ENCODE measurements around the gene HIF3A. TPM values are rescaled to one million over a fixed set of nuclear protein-coding genes. Genes with fewer than 3 reads are reported as not detected.

The HIF3A gene
- total RNA-seq, 1 donor from 2014 or later: 0.42 TPM

DNA sequence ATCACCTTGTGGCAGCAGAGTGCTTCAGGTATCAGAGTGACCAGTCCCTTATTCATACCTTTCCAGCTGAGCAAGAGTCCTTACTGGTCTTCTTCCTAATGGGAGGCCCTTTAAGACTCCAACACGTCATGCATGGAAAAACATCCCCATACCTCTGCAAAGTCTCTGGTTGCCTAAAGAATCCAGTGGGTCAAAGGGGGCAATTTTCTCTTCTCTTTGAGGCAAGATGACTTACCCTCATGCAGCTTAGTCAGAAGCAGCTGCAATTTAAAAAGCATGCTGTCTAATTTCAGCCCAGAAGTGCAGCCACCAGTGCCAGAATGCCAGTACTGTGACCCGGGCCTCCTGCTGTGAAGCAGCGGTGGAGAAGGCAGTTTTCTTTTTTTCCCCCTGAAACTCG, 68.7 kb downstream of the HIF3A start:
- Histone ChIP-seq H3K36me3 (ENCODE audit: control insufficient read depth, insufficient read depth, low read length) (no peaks in the 10 kb centered on the region), H3K4me3 (ENCODE audit: low read depth, low read length) (no peak overlapping the region), H3K27me3 (ENCODE audit: control insufficient read depth, insufficient read depth, low read length) (no peaks in the 10 kb centered on the region)
- TF ChIP-seq, protein P1, sequence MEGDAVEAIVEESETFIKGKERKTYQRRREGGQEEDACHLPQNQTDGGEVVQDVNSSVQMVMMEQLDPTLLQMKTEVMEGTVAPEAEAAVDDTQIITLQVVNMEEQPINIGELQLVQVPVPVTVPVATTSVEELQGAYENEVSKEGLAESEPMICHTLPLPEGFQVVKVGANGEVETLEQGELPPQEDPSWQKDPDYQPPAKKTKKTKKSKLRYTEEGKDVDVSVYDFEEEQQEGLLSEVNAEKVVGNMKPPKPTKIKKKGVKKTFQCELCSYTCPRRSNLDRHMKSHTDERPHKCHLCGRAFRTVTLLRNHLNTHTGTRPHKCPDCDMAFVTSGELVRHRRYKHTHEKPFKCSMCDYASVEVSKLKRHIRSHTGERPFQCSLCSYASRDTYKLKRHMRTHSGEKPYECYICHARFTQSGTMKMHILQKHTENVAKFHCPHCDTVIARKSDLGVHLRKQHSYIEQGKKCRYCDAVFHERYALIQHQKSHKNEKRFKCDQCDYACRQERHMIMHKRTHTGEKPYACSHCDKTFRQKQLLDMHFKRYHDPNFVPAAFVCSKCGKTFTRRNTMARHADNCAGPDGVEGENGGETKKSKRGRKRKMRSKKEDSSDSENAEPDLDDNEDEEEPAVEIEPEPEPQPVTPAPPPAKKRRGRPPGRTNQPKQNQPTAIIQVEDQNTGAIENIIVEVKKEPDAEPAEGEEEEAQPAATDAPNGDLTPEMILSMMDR (IDR thresholded peaks at IDR 0.05; ENCODE audit: insufficient read depth, low read length, poor library complexity, severe bottlenecking): no peak
- no peak for DNase-seq (ENCODE audit: low read depth)

DNA sequence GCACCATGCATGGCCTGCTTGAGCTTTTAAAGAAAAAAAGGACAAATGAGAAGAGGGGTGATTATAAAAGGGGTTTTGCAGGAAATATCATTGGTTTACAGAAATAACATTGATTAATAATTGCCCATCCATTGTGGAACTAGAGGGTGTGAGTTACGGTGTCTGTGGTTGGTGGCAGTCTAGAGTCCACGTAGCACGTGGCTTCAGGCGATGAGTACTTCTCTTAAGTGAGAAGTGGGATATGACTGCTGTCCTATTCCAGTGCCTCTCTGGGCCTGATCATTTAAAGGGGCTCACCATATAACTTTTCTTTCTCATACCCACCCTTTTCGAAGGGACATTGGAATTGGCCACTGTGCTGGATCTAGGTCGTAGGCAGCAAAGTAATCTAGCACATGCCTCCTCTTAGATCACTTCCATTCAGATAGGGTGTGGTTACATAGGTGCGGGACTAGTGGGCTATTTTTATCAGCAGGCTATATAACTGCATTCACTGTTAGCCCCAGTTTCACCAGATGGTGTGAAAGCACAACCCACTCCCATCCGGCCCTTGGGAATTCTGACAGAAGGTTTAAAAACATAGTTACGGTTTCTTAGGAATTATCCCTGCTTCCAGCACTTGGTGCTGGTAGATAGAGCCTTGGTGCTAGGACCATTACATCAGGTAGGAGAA, 69.9 kb downstream of the HIF3A start:
- DNase-seq (ENCODE audit: low read depth): no peak
- Histone ChIP-seq H3K4me3 (ENCODE audit: low read depth, low read length) (no peak overlapping the region), H3K27me3 (ENCODE audit: control insufficient read depth, insufficient read depth, low read length) (no peaks in the 10 kb centered on the region), H3K36me3 (ENCODE audit: control insufficient read depth, insufficient read depth, low read length) (no peaks in the 10 kb centered on the region)
- TF ChIP-seq, protein P1 (IDR thresholded peaks at IDR 0.05; ENCODE audit: insufficient read depth, low read length, poor library complexity, severe bottlenecking): no peak

DNA sequence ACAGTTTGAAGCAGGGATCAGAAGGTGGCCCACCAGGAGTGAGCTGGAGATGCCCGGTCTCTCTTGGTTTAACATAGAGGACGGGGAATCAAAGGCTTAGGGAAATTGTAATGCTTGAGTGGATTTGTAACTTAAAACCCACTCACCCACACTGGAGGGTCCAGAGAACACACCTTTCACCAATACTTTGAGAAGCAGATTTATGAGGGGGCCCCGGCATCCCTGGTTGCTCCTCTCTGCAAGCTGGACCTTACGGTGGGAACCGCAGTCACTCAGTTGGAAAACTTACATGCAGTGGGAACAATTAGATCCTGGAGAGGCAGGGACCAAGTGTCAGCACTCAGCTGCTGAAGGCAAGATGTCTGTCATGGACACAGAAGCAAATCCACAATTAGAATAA, 70.6 kb downstream of the HIF3A start:
- no peak overlapping the region for H3K4me3 ChIP-seq (ENCODE audit: low read depth, low read length)
- H3K36me3 ChIP-seq (ENCODE audit: control insufficient read depth, insufficient read depth, low read length): no peaks in the 10 kb centered on the region
- DNase-seq (ENCODE audit: low read depth): no peak
- TF ChIP-seq, protein P1 (IDR thresholded peaks at IDR 0.05; ENCODE audit: insufficient read depth, low read length, poor library complexity, severe bottlenecking): no peak
- no peaks in the 10 kb centered on the region for H3K27me3 ChIP-seq (ENCODE audit: control insufficient read depth, insufficient read depth, low read length)

DNA sequence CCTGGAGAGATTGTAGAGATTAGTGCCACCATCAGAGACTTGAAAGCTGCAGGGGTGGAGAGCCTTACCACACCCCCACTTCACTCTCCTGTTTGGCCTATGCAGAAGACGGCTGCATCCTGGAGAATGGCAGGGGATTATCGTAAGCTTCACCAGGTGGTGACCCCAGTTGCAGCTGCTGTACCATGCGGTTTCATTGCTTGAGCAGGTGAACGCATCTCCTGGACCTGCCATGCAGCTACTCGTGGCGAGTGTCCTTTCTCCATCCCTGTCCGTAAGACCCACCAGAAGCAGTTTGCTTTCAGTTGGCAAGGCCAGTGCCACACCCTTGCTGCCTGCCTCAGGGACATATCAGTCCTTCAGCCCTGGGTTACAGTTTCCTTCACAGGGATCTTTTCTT, 71.3 kb downstream of the HIF3A start:
- TF ChIP-seq, protein P1 (IDR thresholded peaks at IDR 0.05; ENCODE audit: insufficient read depth, low read length, poor library complexity, severe bottlenecking): no peak
- Histone ChIP-seq H3K4me3 (ENCODE audit: low read depth, low read length) (no peak overlapping the region), H3K27me3 (ENCODE audit: control insufficient read depth, insufficient read depth, low read length) (no peaks in the 10 kb centered on the region), H3K36me3 (ENCODE audit: control insufficient read depth, insufficient read depth, low read length) (no peaks in the 10 kb centered on the region)
- no peak for DNase-seq (ENCODE audit: low read depth)

DNA sequence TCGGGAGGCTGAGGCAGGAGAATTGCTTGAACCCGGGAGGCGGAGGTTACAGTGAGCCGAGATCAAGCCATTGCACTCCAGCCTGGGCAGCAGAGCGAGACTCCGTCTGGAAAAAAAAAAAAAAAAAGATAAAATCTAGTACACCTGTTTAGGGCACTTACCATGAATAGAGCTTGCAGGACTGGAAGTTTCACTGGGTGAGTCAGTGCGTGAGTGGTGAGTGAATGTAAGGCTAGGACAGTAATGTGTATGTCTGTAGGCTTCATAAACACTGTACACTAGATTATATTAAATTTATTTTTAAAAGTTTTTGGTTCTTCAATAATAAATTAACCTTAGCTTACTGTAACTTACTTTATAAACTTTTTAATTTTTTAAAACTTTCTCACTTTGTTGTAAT, 73.0 kb downstream of the HIF3A start:
- Histone ChIP-seq H3K36me3 (ENCODE audit: control insufficient read depth, insufficient read depth, low read length) (no peaks in the 10 kb centered on the region), H3K4me3 (ENCODE audit: low read depth, low read length) (no peak overlapping the region), H3K27me3 (ENCODE audit: control insufficient read depth, insufficient read depth, low read length) (no peaks in the 10 kb centered on the region)
- no peak for DNase-seq (ENCODE audit: low read depth)
- TF ChIP-seq, protein P1 (IDR thresholded peaks at IDR 0.05; ENCODE audit: insufficient read depth, low read length, poor library complexity, severe bottlenecking): no peak

DNA sequence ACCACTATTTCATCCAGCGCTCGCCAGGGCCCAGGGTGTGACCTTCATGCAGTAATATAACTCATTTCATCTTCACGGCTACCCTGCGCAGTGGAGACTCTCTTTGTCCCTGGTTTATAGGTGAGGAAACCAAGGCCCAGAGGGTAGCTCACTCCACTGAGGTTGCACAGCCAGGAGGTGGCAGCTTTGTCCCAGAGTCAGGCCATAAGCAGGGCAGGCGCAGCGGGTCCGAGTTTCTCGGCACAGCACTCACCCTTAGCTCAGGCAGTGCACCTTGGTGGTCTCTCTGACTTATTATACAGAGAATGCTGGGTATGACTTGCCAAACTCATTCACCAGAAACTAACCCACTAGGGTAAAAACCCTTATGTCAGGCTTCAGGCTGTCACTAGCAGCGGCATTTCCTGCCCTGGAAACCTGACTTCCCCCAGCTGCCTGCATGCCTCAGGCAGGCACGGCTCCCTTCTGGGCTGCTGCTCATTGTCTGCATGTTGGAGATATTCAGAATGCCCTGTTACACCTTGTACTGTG, 74.6 kb downstream of the HIF3A start:
- Histone ChIP-seq H3K4me3 (ENCODE audit: low read depth, low read length) (no peak overlapping the region), H3K27me3 (ENCODE audit: control insufficient read depth, insufficient read depth, low read length) (no peaks in the 10 kb centered on the region), H3K36me3 (ENCODE audit: control insufficient read depth, insufficient read depth, low read length) (peaks cover 2% of the 10 kb centered on the region)
- DNase-seq (ENCODE audit: low read depth): no peak
- TF ChIP-seq, protein P1 (IDR thresholded peaks at IDR 0.05; ENCODE audit: insufficient read depth, low read length, poor library complexity, severe bottlenecking): no peak
